ENCODE results near the gene CAPN9. TPM values are rescaled to one million over a fixed set of nuclear protein-coding genes. Genes with fewer than 3 reads are reported as not detected.
"Not testable (repeated sequence)": the region's sequence is repeated elsewhere in the genome, so short reads cannot be mapped to it uniquely, and the experiment has no call there.

Gene CAPN9, protein sequence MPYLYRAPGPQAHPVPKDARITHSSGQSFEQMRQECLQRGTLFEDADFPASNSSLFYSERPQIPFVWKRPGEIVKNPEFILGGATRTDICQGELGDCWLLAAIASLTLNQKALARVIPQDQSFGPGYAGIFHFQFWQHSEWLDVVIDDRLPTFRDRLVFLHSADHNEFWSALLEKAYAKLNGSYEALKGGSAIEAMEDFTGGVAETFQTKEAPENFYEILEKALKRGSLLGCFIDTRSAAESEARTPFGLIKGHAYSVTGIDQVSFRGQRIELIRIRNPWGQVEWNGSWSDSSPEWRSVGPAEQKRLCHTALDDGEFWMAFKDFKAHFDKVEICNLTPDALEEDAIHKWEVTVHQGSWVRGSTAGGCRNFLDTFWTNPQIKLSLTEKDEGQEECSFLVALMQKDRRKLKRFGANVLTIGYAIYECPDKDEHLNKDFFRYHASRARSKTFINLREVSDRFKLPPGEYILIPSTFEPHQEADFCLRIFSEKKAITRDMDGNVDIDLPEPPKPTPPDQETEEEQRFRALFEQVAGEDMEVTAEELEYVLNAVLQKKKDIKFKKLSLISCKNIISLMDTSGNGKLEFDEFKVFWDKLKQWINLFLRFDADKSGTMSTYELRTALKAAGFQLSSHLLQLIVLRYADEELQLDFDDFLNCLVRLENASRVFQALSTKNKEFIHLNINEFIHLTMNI
- 1 to 10 TPM; 3.2 to 5.0 TPM for total RNA-seq
- polyA plus RNA-seq (ENCODE audit: insufficient read length in 6 of 6), result 1 to 10 TPM in 4 of 6 donors, under 1 TPM in 2; 0.84 to 2.8 (median 1.3) TPM
- long read RNA-seq, donor 1, result 0 reads
- long read RNA-seq, donor 2, result 0 reads
- long read RNA-seq, donor 3, result 0 reads
- long read RNA-seq, donor 4, partial matches to known transcripts, result 0 of 2 reads
- long read RNA-seq, donor 4, other reads (novel, unspliced or antisense), result 1 of 2 reads
- long read RNA-seq, donor 5, result 0 reads
- long read RNA-seq, donor 6, result 0 reads
- long read RNA-seq, donor 7, partial matches to known transcripts, result 0 of 1 reads
- long read RNA-seq, donor 7, other reads (novel, unspliced or antisense), result 0 of 1 reads
- long read RNA-seq, donor 8, result 0 reads
- long read RNA-seq, donor 9, result 0 reads
- long read RNA-seq, donor 10, partial matches to known transcripts, result 0 of 2 reads
- long read RNA-seq, donor 10, other reads (novel, unspliced or antisense), result 2 of 2 reads
- long read RNA-seq, donor 11, result 0 reads
- long read RNA-seq, donor 12, partial matches to known transcripts, result 0 of 1 reads
- long read RNA-seq, donor 12, other reads (novel, unspliced or antisense), result 0 of 1 reads

DNA sequence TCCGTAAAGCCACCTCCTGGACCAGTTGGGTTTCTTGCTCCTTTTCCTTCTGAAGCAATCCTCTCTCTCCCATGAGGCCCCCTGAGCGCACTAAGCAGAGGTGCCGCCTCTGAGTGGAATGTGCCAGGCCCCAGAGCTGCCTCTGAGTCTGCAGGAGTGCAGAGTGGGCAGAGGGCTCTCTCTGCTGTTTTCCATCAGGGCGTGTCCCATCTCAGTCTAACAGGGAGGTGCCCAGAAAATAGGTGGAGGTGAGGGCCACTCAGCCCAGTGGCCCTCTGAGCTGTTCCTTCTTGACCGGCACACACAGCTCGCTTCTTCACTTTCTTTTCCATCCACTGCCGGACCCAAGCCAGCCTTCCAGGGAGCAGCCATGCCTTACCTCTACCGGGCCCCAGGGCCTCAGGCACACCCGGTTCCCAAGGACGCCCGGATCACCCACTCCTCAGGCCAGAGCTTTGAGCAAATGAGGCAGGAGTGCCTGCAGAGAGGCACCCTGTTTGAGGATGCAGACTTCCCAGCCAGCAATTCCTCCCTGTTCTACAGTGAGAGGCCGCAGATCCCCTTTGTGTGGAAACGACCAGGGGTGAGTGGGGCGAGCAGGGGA is at the start of gene CAPN9:
Gene CAPN9 (plus strand): TSS at position 262 of the 604 bp plus-strand sequence. CDS start 109 bp downstream, at position 371.
- peak; percentile 64 for ATAC-seq
- TF ChIP-seq, protein P1, sequence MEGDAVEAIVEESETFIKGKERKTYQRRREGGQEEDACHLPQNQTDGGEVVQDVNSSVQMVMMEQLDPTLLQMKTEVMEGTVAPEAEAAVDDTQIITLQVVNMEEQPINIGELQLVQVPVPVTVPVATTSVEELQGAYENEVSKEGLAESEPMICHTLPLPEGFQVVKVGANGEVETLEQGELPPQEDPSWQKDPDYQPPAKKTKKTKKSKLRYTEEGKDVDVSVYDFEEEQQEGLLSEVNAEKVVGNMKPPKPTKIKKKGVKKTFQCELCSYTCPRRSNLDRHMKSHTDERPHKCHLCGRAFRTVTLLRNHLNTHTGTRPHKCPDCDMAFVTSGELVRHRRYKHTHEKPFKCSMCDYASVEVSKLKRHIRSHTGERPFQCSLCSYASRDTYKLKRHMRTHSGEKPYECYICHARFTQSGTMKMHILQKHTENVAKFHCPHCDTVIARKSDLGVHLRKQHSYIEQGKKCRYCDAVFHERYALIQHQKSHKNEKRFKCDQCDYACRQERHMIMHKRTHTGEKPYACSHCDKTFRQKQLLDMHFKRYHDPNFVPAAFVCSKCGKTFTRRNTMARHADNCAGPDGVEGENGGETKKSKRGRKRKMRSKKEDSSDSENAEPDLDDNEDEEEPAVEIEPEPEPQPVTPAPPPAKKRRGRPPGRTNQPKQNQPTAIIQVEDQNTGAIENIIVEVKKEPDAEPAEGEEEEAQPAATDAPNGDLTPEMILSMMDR (IDR thresholded peaks at IDR 0.05), result no peak
- intact Hi-C loops (cut with DNase I), result no loop called here
- H3K27me3 ChIP-seq, result no peaks in the 10 kb centered on the region
- H3K9me3 ChIP-seq, result no peaks in the 10 kb centered on the region
- no peak for DNase-seq
- H3K4me3 ChIP-seq, result peak within 1 kb of the TSS in 1 of 2 donors; percentile 14
- H3K36me3 ChIP-seq, result no peaks in the 10 kb centered on the region
- H3K27ac ChIP-seq, result no peak within 1 kb of the TSS
- H3K4me1 ChIP-seq, result no peaks in the 10 kb centered on the region

DNA sequence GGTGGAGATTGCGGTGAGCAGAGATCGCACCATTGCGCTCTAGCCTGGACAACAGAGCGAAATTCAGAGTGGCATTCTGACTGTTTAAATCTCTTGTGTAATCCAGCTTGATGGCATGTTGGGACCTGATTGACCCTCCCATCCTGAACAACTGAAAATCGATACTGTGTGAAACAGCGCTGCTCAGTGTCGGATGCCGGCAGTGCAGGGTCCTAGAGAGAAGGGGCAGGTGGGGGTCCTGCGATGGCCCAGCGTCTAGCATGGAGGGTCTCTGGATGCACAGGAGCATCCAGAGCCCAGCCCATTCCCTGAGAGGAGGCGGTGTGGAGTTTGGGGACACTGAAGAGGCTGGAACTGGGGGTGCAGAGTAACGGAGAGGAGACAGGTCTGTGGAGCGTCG is 49.1 kb upstream of the CAPN9 start:
- H3K27me3 ChIP-seq, result no peaks in the 10 kb centered on the region
- TF ChIP-seq, protein P1 (IDR thresholded peaks at IDR 0.05), result no peak
- H3K4me3 ChIP-seq, result no peak overlapping the region
- H3K4me1 ChIP-seq, result no peaks in the 10 kb centered on the region
- DNase-seq, result no peak
- H3K27ac ChIP-seq, result no peak overlapping the region
- H3K9me3 ChIP-seq, result no peaks in the 10 kb centered on the region
- ATAC-seq, result no peak
- intact Hi-C loops (cut with DNase I), result no loop called here
- H3K36me3 ChIP-seq, result peaks cover 0 to 15% of the 10 kb centered on the region in 2 donors

DNA sequence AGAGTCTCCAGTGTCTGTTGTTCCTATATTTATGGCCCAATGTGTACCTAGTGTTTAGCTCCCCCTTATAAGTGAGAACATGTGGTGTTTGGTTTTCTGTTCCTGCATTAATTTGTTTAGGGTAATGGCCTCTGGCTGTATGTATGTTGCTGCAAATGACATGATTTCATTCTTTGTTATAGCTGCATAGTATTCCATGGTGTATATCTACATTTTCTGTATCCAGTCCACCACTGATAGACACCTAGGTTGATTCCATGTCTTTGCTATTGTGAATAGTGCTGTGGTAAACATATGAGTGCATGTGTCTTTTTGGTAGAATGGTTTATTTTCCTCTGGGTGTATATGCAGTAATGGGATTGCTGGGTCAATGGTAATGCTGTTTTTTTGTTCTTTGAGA is 48.2 kb upstream of the CAPN9 start:
- ATAC-seq; H3K9me3 ChIP-seq; H3K27ac ChIP-seq; H3K4me1 ChIP-seq; DNase-seq; H3K36me3 ChIP-seq; H3K4me3 ChIP-seq; intact Hi-C loops (cut with DNase I); H3K27me3 ChIP-seq: not testable (repeated sequence)

DNA sequence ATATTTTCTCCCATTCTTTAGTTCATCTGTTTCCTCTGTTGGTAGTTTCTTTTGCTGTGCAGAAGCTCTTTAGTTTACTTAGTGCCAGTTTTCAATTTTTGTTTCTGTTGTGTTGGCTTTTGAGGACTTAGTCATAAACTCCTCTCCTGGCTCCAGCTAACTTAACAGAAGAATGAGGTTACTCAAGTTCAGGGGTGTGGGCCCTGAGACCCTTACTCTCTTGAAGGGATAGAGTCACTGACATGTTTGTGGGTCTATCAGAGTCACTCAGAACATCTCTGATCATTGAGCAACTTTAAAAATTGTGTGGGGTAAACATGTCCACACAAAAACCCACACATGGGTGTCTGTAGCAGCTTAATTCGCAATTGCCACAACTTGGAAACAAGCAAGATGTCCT is 47.5 kb upstream of the CAPN9 start:
- TF ChIP-seq, protein P1 (IDR thresholded peaks at IDR 0.05), result no peak
- Histone ChIP-seq H3K9me3 (no peaks in the 10 kb centered on the region), H3K27me3 (no peaks in the 10 kb centered on the region), H3K4me1 (no peaks in the 10 kb centered on the region), H3K27ac (no peak overlapping the region), H3K4me3 (no peak overlapping the region), H3K36me3 (no peaks in the 10 kb centered on the region)
- DNase-seq (no peak), ATAC-seq (no peak)
- intact Hi-C loops (cut with DNase I), result no loop called here

DNA sequence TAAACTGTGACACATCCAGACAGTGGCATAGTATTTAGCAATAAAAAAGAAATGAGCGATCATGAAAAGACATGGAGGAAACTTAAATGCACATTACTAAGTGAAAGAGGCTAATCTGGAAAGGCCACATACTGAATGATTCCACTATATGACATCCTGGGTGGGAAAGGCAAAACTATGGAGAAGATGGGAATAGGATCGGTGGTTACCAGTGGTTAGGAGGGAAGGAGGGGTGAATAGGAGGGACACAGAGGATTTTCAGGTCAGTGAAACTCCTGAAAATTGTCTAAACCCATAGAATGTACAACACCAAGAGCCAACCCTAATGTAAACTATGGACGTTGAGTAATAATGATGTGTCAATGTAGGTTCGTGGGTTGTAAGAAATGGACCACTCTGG is 47.1 kb upstream of the CAPN9 start:
- TF ChIP-seq, protein P1 (IDR thresholded peaks at IDR 0.05), result no peak
- DNase-seq (no peak), ATAC-seq (no peak)
- intact Hi-C loops (cut with DNase I), result no loop called here
- H3K27ac ChIP-seq, result no peak overlapping the region
- H3K4me3 ChIP-seq, result no peak overlapping the region
- H3K27me3 ChIP-seq, result no peaks in the 10 kb centered on the region
- H3K36me3 ChIP-seq, result no peaks in the 10 kb centered on the region
- H3K9me3 ChIP-seq, result no peaks in the 10 kb centered on the region
- no peaks in the 10 kb centered on the region for H3K4me1 ChIP-seq

Data from left lung (tissue), 14 donors.